ENCODE results near the gene POLA2.
A peak's percentile ranks its signal among the peaks of the same experiment; 100 is the strongest.
"Not testable (repeated sequence)": the region's sequence is repeated elsewhere in the genome, so short reads cannot be mapped to it uniquely, and the experiment has no call there.

POLA2 gene, protein sequence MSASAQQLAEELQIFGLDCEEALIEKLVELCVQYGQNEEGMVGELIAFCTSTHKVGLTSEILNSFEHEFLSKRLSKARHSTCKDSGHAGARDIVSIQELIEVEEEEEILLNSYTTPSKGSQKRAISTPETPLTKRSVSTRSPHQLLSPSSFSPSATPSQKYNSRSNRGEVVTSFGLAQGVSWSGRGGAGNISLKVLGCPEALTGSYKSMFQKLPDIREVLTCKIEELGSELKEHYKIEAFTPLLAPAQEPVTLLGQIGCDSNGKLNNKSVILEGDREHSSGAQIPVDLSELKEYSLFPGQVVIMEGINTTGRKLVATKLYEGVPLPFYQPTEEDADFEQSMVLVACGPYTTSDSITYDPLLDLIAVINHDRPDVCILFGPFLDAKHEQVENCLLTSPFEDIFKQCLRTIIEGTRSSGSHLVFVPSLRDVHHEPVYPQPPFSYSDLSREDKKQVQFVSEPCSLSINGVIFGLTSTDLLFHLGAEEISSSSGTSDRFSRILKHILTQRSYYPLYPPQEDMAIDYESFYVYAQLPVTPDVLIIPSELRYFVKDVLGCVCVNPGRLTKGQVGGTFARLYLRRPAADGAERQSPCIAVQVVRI

DNA sequence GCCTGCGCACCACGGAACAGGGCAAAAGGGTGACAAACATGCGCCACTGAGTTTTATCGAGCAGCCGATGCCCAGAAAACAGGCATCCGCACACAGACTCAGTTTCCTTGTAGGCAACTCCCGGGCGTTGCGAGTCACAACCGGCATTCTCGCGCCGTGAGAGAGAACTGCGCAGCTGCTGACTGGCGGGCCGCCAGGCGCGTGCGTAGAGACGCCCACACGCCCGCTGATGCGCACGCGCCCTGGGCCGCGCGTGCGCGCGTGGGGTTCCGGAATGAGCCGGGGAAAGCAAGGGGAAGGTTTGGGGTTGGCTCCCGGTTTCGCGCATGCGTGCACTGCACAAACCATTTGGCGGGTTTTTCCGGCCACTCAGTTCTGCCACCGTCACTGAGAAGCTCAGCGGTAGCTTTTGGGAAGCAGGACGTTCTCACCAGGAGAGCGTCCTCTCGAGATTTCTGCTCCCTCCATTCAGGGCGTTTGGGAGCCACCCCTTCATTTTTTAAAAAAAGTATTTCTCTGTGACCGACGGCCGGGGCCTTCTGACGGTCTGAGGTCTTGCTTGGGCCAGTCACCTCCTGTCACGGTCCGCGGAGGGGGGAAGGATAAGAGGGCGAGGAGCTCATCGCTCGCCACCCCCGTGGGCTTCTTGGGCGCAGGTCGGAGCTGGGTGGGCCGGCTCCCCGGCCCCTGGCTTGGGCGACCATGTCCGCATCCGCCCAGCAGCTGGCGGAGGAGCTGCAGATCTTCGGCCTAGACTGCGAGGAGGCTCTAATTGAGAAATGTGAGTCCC, at the start of gene POLA2:
Gene POLA2 (plus strand): TSS at position 372 of the 790 bp plus-strand sequence. CDS start 331 bp downstream, at position 703.
- DNase-seq (ENCODE audit: low read depth in 2 of 2), result peak; percentile 93

DNA sequence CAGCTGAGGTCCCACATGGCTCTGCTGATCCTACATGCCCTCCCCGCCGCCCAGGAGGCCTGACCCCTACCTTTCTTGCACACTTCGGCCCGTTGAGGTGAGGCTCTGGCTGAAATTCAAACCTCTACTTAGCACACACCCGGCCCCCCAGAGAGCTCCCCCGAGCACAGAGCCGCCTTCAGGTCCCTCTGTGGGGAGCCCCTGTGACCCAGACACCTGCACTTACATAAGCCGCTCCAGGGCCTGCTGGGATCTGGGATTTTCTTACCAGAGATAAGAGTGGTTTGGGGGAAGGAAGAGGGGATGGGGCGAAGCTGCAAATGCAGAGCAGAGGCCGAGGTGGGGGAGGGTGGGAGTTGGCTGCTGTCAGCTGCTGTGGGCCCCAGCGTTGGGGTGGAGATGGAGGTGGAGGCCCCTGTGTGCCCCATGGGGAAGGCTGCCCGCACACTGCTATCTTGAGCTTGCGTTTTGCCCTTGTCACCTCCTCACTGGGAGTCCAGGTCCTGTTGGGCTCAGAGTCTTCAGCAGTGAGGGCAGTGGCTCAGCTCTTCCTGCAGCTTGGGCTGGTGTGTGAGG, 49.4 kb upstream of the POLA2 start:
- DNase-seq (ENCODE audit: low read depth in 2 of 2), result no peak

DNA sequence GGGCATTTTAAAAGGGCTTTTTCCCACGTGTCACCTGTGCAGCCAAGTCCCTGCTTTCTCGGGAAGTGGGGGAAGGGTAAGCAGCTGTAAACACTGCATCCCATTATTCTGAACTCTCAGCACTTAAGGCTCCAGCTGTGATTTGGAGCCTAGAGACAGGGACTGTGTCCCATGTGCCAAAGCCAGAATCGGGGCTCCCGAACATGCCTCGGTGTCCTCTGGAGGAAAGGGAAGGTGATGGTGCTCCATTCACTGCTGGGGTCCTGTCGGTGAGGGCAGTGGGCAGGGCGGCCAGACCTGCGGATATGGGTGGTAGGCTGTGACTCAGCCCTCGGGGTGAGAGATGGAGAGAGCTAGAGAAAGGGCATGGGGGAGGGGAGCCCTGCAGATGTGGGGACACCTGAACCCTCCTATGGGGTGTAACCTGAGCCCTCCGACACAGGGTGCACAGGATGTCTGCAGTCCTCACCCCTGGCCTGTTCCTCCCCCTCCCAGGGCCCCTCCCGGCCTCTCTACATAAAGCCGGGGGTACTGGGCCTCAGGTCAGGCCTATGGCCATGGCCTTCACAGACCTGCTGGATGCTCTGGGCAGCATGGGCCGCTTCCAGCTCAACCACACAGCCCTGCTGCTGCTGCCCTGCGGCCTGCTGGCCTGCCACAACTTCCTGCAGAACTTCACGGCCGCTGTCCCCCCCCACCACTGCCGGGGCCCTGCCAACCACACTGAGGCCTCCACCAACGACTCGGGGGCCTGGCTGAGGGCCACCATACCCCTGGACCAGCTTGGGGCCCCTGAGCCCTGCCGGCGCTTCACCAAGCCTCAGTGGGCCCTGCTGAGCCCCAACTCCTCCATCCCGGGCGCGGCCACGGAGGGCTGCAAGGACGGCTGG, 48.2 kb upstream of the POLA2 start:
- no peak for DNase-seq (ENCODE audit: low read depth in 2 of 2)

DNA sequence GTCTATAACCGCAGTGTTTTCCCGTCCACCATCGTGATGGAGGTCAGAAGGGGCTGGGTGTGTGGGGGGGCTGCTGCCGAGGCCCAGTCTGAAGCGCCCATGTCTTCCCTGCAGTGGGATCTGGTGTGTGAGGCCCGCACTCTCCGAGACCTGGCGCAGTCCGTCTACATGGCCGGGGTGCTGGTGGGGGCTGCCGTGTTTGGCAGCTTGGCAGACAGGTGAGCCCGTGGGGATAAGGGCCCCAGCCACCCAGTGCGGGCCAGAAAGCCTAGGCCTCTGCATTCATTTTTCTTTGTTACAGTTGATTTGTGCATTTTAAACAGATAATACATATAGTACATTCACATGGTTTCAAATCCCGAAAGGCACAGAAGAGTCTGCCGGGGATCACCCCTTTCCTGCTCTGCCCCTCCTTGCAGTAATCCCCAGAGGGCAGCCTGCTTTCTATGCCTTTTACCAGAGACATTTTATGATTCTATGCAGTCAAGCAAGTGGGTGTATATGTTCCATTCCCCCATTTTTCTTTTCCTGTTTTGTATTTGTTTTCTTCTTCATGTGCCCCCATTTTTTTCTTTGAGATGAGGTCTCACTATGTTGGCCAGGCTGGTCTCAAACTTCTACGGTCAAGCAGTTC, 47.4 kb upstream of the POLA2 start:
- no peak for DNase-seq (ENCODE audit: low read depth in 2 of 2)

DNA sequence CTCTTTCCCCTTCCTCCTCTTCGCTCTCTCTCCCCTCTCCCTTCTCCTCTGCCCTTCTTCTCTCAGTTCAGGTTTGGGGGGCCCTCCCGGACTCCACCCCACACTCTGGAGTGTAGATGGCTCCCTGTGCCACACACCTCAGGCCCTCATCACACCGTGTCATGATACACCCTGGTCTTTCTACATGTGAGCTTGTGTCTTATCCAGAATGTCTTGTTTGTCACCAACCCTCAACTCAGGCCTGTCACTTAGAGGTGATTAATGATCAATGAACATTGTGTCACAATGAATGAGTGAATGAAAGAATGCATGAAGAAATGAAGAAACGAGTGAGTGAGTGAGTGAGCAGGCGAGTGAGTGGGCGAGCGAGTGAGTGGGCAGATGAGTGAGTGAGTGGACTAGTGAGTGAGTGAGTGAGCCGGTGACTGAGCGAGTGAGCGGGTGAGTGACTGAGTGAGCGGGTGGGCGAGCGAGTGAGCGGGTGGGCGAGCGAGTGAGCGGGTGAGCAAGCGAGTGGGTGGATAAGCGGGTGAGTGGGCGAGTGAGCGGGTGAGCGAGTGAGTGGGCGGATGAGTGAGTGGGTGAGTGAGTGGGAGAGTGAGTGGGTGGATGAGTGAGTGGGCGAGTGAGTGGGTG, 46.2 kb upstream of the POLA2 start:
- peak; percentile 35 to 43 for DNase-seq (ENCODE audit: low read depth in 2 of 2)

DNA sequence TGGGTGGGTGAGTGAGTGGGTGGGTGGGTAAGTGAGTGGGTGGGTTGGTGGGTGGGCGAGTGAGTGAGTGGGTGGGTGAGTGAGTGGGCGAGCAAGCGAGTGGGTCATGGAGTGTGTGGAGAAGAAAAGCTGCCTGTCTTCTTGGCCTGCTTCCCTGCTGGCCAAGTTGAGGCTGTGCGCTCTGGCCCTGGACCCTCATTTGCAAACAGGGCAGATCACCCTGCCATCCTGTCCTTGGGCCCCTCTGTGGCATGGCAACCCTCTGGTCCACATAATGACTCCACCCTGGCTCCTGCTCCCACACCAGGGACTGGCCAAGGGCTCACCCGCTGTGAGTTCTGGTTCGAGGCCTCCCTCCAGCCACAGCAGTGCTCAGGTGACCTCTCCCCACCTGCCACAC, 44.9 kb upstream of the POLA2 start:
- DNase-seq (ENCODE audit: low read depth in 2 of 2), result no peak

DNA sequence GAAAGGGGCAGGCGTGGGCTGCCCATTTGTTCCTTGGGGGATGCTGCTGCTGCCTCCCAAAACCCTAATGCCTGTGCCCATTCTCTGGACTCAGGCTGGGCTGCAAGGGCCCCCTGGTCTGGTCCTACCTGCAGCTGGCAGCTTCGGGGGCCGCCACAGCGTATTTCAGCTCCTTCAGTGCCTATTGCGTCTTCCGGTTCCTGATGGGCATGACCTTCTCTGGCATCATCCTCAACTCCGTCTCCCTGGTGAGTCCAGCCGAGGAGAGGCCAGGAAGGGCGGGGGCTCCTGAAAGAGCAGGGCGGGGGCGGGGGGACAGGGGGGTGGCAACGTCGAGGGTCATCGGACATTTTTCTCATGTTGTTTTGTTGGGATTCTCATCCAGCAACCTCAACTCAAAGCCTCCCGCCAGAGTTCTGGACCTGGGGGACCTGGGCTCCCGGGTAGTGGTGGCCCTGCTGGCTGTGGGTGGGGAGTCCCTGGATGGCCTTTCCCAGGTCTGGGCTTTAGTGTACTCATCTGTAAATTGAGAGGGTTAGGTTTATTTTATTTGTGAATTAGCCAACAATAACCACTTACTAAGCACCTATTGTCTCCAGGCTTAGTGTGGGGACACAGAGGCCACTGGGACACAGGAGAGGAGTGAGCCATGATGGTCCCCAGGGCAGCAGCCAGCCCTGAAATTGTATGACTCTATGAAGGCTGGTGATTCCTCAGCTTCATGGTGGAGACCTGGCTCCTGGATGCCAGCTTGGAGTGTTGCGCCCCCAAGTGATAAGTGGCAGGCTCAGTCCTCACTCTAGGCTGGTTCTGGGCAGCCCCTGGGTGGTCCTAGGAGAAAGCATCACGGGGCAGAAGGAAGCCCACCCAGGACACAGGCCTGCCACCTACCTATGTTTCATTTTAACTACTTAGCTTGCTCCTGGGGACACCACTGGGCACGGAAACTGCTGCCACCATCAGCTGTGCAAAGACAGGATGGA, 44.0 kb upstream of the POLA2 start:
- DNase-seq (ENCODE audit: low read depth in 2 of 2), result no peak

DNA sequence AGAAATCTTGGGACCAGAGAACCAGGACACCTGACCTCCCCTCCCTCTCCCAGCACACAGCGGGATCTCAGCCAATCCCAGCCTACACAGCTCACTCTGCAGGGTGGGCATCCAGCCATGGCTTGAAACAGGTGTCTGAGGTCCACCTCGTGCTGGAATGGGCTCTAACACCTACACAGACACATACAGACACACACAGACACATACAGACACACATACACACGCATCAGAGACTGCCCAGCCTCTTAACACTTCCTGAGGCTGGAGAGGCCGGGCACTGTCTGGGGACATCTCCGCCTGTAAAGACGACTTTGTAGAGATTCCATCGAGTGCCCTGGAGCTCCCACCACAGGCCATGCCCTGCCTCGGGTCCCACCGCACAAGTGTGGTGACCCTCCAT, 43.3 kb upstream of the POLA2 start:
- no peak for DNase-seq (ENCODE audit: low read depth in 2 of 2)

DNA sequence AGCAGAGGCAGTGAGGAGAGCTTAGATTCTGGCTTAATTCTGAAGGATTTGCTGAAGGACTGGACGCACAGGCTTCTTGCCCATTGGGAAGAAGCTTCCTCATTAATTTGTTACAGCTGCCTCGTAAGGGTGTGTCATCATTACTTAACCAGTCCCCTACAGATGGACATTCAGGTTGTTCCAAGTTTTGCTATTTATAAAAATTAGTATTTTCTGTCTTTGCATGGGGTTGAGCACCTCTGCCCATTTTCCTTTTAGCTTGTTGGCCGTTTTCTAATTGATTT, 41.9 kb upstream of the POLA2 start:
- DNase-seq (ENCODE audit: low read depth in 2 of 2), result no peak

DNA sequence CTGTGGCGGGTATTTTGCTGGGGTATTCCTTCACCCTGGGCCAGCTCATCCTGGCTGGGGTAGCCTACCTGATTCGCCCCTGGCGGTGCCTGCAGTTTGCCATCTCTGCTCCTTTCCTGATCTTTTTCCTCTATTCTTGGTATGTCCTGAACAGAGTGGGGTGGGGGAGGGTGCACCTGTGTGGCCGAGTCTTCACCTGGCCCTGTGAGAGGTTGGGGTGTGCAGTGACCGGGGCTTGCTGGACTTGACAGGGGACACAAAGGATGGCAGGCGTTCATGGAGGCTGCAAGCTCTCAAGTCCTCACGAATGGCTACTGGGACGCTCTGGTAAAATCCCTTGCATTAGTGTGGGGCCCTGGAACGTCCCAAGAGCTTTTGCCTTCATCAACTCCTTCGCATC, 40.7 kb upstream of the POLA2 start:
- no peak for DNase-seq (ENCODE audit: low read depth in 2 of 2)

DNA sequence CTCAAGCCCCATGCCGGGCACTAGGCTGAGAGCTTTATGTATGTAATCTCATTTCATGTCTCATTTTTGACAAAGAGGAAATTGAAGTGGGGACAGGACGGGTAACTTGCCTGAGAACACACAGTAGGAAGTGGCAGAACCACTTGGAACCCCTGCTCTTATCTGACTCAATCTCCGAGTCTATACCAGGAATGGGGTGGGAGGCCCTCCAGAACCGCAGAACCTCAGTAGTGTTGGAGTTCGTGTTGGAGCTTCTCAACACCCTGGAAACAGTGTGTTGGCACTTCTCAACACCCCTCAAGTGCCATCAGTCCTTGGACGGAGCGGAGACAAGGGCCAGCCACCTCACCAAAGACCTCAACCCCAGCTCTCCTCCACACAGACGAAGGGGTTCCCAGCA, 38.8 kb upstream of the POLA2 start:
- DNase-seq (ENCODE audit: low read depth in 2 of 2), result no peak

DNA sequence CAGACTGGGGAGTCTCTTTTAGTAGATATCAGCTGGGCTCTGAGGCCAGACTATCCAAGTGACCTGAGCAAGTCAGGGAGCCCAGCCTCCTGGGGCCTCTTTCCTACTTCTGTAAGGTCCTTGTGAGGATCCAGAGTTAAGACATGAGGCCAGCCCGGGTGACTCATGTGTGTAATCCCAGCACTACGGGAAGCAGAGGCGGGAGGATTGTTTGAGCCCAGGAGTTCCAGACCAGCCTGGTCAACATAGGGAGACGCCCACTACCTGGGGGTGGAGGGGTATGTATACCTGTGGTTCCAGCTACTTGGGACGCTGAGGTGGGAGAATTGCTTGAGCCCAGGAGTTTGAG, 36.9 kb upstream of the POLA2 start:
- DNase-seq (ENCODE audit: low read depth in 2 of 2), result no peak

DNA sequence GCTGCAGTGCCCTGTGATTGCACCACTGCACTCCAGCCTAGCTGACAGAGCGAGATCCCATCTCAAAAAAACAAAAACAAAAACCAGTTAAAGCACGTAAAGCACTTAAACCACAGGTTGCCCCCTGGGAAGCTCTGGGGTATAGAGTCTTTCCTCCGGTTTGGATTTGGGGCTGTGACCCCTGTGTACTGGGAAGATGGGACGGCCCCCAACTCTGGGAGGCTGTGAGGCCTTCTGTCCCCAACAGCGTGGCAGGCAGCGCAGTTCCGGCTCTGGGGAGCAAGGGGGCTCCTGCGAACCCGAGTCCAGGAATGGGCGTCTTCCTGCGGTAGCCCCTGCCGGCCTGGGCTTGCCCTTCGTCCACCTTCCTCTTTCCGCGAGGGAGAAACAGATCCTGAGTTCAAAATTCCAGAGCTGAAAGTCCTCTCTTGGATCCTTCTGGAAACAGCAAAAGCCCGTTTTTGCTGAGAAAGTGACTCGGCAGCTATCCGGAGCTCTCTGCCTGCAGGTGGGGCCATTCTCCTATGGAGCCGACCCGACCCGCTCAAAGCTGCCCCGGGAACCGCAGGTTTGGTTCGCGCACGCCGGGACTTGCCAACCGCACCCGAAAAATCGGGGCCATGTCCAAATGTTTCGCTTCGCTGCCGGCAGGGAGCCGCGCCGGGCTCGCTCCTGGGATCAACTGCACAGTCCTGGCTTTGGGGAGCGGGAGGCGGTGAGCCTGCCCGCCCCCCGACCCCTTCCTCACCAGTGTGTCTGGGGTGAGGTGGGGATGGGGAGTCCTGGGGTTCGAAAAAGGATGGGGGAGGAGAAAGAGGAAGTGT, 36.3 kb upstream of the POLA2 start:
- peak in 1 of 2 donors; percentile 45 for DNase-seq (ENCODE audit: low read depth in 2 of 2)

DNA sequence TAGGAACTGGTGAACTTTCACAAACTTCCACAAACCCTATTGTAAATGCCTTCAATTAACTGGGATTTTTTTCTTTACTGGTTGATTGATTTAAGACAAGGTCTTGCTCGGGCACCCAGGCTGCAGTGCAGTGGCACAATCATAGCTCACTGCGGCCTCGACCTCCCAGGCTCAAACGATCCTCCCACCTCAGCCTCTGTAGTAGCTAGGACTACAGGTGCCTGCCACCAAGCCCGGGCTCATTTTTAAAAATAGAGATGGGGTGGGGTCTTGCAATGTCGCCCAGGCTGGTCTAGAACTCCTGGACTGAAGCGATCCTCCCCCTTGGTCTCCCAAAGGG, 35.7 kb upstream of the POLA2 start:
- DNase-seq (ENCODE audit: low read depth in 2 of 2), result no peak

DNA sequence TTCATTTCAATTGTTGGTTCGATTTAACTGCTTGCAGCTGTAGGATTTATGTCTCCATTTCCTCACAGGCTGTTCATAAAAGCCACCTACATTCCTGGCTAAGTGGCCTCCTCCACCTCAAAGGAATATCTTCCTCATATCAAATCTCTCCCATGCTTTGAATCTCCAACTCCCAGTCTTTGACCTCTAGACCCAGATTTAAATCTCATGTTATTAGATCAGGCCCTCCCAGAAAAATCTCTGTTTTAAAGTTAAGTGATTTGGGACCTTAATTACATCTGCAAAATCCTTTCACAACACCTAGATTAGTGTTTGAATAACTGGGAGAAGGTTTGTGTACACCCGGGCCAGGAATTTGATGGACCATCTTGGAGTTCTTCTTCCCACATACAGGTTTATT, 33.9 kb upstream of the POLA2 start:
- DNase-seq (ENCODE audit: low read depth in 2 of 2), result no peak

DNA sequence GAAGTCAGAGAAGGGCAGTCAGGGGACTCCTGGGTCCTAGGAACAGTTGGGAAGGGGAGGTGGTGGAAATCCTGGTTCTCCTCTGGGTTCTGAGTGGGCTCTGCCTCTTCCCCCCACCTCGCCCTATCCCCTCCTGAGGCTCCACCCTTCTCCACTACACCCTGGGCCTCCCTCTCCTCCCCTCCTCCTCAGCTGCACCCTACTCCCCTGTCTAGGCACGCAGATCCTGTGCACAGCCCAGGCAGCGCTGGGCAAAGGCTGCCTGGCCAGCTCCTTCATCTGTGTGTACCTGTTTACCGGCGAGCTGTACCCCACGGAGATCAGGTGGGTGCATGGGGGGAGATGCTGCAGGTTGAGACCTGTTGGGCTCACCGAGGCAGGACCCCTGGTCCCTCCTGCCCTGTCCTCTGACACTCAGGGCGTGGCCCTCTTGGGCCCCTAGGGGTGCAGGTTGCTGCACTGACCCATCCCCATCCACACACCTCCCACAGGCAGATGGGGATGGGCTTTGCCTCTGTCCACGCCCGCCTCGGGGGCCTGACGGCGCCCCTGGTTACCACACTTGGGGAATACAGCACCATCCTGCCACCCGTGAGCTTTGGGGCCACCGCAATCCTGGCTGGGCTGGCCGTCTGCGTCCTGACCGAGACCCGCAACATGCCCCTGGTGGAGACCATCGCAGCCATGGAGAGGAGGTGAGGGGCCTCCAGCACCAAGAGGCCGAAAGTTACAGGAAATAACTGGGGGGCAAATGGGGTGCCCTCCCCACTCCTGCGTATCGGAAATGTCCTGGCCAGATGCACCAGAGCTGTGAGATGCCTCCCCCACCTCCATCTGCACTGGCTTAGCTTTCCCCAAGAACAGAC, 25.3 kb upstream of the POLA2 start:
- no peak for DNase-seq (ENCODE audit: low read depth in 2 of 2)

DNA sequence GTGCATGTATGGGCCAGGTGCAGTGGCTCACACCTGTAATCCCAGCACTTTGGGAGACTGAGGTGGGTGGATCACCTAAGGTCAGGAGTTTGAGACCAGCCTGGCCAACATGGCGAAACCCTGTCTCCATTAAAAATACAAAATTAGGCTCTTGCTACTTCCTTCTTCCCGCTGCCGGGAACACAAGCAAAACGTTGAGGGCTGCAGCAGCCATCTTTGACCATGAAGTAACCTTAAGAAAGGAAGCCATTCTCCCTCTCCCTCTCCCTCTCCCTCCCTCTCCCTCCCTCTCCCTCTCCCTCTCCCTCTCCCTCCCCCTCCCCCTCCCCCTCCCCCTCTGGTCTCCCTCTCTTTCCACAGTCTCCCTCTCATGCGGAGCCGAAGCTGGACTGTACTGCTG, 23.5 kb upstream of the POLA2 start:
- not testable (repeated sequence) for DNase-seq (ENCODE audit: low read depth in 2 of 2)

DNA sequence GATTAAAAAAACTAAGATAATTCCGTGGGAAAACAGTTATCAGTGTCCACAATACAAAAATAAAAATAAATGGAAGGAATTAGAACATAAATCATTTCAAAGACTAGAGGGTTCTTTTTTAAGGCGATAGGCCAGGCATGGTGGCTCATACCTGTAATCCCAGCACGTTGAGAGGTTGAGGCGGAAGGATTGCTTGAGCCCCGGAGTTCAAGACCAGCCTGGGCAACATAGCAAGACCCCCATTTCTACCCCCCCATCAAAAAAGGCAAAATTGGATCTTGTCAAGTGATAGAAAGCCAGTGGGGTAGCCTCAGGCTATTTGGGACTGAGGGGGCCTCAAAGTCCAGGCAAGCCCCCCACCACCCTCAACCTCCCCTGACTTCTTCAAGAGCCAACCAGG, 20.6 kb upstream of the POLA2 start:
- DNase-seq (ENCODE audit: low read depth in 2 of 2), result no peak
